ENCODE data around the gene KCNK18.
"Not testable (repeated sequence)": the region's sequence is repeated elsewhere in the genome, so short reads cannot be mapped to it uniquely, and the experiment has no call there.

The KCNK18 gene

DNA sequence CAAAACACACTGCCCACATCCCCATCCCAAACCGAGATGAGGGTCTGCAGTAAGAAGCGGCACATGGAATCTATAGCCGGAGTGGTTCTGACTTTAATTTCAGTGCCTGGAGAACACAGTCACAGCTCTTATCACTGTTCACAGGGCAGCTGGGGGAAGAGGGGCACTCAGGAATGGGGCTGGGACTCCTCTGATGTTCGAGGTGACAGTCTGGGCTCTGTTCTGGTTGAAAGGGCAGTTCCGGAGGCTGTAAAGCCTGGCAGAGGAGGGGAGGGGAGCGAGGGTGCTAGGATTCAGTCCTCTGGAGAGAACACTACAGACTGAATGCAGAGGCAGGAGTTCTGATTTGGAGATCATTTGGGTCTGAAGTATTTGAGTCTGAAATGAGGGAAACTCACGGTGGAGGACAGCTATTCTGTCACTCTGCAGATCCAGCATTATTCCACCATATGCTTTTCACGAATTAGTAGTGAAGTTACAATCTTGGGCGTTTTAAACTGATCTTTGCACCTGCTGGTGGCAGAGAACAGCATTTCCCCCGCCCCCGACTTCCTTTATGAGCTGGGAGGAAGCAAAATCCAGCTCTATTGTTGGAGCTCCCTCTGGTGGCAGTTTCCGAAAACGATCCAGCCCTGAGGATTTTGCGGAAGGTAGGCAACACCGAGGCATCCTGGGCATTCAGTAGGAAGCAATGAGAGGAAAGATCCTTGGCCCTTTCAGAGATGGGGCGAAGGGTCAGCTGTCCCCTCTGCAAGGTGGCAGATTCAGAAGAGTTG, 22.7 kb upstream of the KCNK18 start:
- DNase-seq = peak; percentile 75

DNA sequence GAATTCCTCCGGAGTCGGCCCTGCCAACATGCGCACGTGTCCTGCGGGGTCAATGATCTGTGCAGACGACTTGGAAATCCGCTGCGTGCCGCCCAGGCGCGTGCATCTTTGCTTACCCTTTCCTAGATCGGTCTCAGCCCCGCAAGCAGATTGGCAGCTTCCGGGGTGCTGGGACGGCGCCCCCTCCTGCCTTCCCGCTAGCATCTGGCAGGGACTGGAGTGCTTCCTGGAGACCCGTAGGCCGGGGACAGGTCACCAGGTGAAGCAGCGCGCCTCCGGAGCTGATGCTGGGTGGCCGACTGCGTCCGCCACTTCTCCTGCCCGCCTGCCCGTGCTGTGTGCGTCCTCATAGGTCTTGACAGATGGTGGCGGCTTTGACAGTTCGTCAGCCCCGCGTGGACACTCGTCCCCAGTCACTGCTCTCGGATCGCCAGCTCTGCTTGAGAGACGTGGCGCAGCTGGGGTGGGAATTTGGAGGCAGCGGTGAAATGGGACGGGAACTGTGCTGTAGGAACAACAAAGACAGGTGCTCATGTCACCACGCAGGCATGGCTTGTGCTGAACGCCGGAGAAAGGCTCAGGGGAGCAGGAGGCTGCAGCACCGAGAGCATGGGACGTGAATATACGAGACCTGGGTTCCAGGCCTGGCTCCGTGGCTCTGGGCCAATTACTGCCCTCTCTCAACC, 21.9 kb upstream of the KCNK18 start:
- DNase-seq = peak; percentile 20

DNA sequence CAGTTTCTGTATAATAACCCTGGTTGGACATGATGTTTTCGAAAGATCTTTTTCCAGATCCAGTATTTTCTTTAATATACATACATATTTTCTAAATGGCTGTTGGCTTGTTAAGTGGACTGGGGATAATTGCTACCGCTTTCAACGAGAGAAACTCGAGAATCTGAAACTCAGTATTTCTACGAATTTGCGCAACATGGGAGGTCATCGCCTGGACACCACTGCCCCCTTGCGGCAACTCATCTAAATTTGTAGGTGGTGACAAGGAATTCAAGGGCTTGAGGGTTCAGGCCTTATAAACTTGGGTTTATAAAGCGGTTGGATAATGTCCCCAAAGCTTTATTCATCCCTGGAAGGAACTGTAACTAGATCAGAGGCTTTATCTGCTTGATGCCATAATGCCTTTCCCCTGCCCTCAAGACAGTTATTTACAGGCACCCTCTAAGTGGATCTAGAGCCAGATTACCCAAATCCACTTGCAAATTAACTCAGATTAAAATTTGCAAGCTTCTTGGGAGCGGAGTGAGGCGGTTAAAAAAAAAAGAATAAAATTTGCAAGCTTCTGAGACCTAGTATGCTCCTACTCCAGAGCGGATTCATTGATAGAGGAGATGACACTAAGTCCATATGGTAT, 21.3 kb upstream of the KCNK18 start:
- peak; percentile 68 for DNase-seq

DNA sequence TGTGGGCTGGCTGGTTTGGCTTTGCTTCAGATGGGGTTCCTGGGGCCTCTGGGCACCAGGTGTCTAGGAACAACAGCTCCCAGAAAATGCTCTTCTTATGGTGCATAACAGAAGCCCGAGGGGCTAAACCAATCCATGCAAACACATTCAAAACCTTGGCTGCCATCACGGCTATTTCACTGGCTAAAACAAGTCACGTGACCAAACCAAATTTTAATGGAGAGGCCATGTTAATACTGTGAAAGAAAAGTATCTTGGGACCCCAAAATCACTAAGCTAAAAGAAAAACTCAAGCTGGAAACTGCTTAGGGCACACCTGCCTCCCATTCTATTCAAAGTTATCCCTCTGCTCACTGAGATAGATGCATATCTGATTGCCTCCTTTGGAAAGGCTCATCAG, 19.1 kb upstream of the KCNK18 start:
- DNase-seq = no peak

DNA sequence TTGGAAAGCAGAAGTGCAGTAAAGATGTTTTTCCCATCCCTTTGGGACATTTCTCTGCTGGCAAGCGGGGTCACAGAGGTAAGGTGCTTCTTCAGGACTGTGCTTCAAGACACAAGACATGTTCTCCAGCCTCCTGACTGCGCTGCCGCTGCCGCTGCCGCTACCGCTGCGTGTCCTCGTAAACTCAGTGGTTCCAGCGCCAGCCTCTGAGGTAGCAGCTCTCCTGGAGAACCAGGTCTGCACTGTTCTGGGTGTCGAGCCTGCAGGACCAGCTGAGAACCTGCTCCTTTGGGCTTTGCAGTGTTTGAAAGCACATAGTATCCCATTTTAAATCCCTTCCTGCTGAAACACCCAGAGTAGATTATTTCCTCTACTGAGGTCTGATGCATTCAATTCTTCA, 13.0 kb upstream of the KCNK18 start:
- no peak for DNase-seq

DNA sequence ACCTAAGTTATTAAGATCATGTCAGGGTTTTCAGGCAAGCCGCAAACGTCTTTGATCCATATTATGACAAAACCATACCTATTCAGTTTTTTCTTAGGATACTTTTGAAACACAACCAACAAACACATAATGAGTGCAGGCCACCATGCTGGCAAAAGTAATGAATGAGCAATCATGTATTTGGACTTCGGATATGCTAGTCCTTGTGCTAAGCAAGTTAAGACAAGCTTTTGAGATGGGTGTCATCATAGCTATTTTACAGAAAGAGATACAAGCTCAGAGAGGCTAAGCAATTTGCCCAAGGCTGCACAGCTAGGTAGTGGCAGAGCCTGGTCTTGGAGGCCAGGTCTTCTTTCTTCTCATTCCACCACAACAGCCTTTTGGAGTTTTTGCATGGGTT, 12.5 kb upstream of the KCNK18 start:
- DNase-seq = no peak

DNA sequence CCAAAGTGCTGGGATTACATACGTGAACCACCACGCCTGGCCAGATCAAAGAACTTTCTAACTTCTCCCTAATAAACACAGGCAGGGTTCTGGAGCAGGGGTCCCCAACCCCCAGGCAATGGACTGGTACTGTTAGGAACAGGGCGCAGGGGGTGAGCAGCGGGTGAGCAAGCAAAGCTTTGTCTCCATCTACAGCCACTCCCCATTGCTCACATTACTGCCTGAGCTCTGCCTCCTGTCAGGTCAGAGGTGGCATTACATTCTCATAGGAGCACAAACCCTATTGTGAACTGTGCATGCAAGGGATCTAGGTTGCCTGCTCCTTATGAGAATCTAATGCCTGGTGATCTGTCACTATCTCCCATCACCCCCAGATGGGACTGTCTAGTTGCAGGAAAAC, 11.5 kb upstream of the KCNK18 start:
- not testable (repeated sequence) for DNase-seq

DNA sequence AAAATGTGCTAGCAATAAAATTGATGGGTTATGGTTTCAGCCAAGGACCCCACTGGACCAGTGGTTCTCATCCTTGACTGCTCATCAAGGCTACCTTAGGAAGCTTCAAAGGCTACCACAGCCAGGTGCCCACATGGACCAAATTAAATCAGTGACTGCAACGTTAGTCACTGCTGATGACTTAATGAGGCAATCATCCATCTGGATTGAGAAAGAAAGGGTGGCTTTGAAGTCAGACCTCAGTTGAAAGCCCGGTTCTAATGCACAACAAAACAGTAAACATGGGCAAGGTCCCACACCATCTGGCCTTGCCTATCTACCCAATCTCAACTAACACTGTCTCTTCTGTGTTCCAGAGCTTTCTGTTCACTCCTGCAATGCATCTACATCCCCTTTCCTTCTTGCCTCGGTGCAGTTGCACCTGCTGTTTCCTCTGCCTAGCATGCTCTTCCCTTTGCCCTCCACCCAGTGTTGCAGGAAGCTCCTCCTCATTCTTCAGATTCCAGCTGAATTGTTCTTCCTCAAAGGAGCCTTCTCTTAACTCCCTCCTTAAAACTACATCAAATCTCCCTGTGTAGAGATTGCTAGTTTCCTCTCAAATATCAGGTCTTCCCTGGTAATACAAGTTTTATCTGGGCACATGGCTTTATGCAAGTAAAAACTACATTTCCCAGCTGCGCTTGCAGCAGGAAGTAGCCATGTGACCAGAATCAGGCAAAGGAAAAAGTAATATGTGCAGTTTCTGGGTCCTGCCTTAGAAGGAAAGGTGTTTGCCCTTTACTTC, 10.3 kb upstream of the KCNK18 start:
- DNase-seq = no peak

DNA sequence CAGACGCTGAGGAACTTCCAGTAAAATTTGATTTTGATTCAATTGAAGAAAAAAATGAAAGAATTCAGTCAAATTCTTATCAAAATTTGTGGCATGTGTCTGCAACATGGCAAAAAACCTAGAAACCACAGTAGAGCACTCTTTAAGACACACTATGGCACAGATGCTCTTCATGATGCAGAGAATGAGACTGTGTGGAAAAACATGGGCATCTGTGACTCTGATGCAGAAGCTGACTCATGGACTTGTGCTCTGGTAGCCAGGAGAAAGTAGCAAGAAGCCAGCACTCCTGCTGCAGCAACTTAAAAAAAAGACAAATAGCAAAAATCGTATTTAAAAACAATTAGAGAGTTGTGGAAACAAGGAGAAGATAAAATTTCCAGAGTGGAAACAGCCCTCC, 8.9 kb upstream of the KCNK18 start:
- DNase-seq = no peak

DNA sequence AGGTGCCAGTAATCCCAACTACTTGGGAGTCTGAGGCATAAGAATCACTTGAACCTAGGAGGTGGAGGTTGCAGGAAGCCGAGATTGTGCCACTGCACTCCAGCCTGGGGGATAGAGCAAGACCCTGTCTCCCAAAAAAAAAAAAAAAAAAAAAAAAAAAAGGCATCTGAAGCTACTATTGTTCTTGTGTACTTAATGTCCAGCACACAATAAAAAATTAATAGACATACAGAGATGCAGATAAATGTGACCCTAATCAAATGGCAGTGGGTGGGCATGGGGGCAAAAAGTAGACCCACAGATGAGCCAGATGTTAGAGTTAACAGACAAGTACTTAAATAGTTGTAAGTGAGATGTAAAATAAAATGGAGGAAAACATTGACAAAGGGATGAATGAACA, 7.7 kb upstream of the KCNK18 start:
- no peak for DNase-seq

DNA sequence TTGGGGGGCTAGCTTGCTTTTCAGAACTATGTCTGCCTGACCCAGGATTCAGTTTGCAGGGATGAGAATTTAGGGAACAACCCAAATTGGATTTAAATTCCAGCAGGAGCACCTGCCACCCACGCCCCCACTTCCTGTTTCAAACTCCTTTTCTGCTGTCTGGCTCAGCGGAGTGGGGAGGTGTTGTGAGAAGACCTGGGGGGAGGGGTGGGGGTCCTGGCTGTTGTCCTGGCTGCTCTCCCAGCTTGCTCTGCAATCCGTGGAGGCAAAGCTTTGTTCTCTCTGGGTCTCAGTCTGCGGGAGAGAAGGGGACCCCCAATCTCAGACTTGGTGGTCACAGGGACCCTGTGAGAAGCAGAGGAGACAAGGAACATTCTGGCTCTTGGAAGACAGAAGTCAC, 799 bp downstream of the KCNK18 start:
- no peak for DNase-seq

DNA sequence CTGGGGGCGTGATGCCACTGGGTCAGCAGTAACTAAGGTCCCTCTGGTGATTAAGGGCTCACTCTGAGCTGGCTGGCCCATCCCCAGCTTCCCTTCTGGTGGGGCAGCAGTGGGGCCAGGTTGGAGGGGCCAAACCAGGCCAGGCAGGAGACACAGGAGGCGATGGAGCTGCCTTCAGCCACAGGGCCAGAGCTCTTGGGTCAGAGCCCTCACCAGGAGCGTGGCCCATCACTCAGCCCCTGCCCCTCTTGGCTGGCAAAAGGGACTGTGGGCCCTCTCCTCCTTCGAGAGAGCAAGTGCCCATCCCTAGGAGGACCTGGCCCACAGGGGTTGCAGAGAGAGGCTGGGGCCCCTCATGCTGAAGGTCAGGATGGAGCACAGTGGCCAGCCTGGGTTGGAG, 4.5 kb downstream of the KCNK18 start:
- no peak for DNase-seq

DNA sequence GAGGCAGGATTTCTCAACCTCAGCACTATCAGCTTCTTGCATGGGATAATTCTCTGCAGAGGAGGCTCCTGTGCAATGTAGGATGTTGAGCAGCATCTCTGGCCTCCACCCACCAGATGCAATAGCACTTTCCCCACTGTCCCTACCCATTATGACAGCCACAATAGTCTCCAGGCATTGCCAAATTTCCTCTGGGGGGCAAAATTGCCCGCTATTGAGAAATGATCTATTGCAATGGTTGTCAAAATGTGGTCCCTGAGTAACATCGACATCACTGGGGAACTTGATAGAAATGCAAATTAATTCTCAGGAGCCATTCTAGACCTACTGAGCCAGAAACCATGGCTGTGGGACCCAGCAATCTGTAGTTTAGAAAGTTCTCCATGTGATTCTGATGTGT, 7.0 kb downstream of the KCNK18 start:
- no peak for DNase-seq

DNA sequence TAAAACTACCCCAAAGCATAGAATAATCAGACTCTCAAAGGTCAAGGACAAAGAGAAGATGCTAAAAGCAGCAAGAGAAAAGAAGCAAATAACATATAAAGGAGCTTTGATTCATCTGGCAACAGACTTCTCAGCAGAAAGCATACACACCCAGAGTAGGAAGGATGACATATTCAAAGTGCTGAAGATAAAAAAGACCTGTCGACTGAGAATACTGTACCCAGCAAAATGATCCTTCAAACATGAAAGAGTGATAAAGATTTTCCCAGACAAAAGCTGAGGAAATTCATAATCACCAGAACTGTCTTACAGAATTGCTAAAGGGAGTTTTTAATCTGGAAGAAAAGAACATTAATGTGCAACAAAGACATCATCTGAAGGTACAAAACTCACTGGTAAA, 14.9 kb downstream of the KCNK18 start:
- no peak for DNase-seq

DNA sequence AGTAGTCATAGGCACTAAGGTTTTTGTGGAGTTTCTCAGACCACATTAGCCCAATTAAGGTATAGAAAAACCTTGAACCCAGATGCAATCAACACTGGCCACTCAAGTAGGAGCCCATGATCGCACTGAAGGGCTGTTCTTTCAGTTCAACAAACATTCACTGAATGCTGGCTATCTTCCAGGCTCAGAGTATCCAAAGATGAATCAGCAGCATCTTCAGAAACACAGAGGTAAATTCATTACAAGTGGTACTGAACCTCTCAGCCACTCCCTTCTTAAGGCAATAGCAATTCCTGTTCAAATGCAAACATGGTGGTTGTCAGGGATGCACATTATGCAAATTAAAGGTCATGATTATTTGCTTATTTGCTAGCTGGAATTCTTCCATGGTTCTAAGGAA, 17.1 kb downstream of the KCNK18 start:
- no peak for DNase-seq

DNA sequence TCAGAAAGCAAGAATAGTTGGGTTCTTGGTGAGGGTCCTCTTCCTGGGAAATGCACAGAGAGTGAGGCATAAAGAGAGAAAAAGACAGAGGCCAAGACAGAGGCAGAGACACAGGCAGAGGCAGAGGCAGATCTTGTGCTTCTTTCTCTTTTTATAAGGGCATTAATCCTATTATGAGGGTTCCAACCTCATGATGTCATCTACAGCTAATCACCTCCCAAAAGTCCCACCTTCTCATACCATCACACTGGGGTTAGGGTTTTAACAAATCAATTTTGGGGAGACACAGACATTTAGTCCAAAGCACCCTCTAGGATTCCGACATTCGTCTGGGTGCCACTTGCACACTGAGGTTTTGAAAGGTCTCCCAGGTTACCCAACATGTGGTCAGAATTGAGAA, 17.8 kb downstream of the KCNK18 start:
- DNase-seq = no peak

DNA sequence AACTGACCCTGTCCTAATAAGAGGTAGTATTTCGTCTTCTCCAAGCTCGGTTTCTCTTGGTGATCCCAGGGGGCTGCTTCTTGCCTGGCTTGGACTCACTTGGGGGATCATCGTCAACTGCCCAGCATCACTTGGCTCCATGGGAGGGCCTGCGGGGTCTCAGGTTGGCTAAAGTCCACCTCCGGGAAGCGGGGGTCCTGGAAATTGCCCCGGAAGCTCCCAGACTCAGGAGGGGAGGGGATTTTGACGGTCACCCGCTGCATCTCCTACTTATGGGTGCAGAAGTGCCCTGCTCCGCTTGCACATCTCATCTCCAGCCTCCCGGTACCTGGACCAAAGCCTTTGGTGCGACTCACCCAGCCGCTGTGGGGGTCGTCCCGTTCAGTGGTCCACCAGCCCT, 18.7 kb downstream of the KCNK18 start:
- DNase-seq = no peak

DNA sequence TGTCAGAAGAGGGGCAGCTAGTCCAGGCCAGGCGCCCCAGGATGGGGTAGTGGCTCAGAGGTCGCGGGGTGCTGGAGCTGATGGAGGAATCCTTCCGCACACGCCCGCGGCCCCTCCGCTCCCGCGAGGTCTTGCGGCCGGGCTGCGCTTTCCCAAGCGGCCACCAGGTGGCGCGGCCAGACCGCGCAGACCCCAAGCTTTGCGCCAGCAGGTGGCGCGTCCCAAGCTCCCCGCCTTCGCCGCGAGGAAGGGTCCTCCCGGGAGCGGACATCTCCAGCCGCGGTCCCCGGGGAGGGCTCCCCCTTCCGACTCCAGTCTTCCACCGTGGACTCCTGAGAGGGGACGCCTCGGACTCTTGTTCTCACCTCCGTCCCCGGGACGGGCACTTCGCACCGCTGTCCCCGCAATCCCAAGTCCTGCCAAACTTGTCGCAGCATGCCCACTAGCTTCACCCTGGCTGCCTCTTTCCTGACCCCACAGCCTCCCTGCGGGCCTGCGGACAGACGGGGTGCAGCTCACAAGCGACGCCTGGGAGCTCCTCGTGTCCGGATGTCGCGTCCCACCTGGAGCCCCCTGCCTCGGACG, 19.4 kb downstream of the KCNK18 start:
- peak; percentile 53 for DNase-seq

DNA sequence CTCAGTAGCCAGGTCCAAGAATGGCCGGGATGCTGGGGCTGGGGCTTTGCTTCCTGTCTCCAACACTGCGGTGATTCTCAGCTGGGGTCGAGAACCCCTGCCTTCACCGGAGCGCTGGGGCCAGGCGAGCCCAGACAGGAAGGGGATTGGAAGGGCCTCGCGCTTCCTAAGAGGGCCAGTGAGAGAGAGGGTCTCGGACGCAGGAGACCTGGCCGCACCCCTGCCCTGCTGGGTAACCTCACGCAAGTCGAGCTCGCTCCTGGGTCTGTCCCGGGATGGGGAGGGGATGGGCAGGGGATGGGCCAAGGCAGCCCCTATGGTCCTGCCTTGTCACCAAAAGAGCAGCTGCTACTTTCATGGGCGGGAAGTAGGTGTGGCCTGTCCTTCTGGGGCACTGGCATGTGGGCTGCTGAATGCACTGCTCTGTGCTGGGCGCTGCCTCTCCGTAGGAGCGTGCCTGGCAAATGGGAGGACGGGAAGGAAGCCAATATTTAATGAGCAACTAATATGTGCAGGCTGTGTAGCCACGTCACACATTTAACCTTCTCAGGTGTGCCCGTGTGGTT, 20.0 kb downstream of the KCNK18 start:
- DNase-seq = no peak

DNA sequence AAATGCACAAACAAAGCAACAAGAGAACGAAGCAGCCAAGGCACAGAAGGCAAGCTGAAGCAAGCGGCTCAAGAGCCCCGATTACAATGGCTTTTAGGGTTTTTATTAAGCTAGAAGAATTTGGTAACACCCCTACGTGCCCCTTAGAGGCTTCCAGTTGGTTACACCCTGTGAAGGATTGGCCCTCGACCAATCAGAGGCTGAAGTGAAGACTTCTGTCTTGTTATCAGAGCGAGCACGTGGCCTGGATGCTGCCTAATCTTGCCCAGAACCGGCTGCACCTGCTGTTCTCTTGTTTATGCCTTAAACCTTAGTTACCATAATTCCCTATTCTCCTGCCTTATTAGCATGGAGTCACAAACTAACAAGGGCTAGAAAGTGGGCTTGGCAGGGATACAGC, 21.4 kb downstream of the KCNK18 start:
- no peak for DNase-seq

DNA sequence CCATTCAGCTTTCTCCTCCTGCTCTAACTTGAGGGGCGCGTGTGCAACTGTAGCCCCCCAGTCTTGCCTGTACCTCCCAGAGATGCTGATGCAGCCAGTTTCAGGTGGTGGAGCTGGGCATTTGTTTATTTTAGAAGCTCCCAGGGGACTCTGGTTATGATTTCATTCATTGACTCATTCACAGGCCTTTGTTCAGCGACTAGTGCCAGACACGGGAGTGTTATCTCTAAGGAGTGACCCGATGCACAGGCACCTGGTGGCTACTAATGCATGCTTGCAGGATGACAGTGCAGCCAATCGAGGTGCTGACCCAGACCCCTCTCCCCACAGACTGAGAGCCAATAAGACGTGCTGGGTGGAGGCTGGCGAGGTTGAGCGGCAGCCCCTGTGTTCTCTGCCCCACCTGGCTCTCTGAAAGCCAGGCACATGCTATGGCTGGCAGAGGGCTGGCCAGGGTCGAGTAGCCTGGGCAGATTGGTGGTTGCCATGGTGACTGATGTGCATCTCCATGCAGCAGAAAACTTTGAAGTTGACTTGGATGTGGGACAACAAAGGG, 23.9 kb downstream of the KCNK18 start:
- DNase-seq = no peak

DNA sequence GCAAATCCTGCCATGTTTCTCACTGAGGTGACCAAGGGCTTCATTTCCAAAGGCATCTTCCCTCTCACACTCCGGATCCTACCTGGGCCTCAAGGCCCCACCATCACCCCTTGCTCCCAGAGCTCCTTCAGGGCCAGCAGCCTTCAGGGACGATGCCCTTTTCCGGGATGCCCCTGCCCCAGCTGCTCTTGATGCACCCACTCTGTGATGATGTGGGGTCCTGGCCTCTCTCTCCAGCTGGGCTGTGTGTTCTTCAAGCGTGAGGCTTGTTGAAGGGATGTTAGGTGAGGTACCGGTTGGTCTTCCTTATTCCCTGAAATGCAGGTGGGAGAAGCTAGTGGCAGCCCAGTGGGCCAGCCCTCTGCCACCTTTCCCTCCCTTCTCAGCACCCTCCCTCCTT, 25.3 kb downstream of the KCNK18 start:
- DNase-seq = no peak
